ENCODE measurements around the gene PLK1.
A peak's percentile ranks its signal among the peaks of the same experiment; 100 is the strongest.

The PLK1 gene

DNA sequence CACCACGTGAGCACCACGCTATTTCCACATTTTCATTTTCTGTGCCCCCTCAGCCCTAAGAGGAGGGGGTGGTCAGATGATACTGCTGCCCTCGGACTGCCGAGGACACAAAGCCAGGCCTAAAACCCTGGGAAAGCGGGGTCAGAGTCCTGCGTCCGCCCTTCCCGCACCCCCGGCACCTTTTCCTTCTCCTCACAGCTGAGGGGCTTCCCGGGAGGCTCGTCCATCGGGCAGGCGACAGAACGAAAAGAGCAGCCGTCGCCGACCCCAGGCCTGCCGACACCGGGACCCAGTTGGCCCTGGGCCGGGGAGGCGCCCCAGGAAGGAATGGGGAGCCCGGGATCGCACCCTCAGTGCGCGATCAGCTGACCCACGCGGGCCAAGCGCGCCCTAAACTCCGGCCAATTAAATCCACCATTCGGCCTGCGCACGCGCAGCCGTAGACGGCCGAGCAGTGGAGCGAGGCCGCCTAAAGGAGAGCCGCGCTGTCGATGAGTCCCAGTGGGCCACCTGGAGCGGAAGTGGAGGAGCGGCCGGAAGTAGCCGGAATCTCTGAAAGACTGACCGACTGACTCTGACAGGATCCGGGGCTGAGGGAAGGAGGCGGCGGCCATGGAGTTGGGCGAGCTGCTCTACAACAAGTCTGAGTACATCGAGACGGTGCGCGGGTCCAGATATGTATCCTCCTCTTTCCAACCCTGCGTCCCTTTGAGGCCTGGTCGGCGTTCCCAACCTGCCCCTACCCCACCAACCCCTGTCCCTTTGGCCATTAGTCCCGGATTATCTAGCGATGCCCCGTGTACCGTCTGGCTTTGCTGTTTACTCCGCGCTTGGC is 37.5 kb upstream of the PLK1 start, which contains the start of the genes DCTN5 and PALB2:
DCTN5 (plus strand) TSS at position 536 of the 835 bp plus-strand sequence; CDS start at position 613, 77 bp downstream.
PALB2 (minus strand) TSS at position 380 of the 835 bp plus-strand sequence; CDS start at position 227, 153 bp downstream.
- peaks cover 48% of the 10 kb centered on the region for H3K79me2 ChIP-seq (ENCODE audit: low read length)
- H3F3A ChIP-seq (ENCODE audit: insufficient read depth, low read length), result no peaks in the 10 kb centered on the region; the same call in 1 of the 2 replicates
- H3K27me3 ChIP-seq (replicated peaks; ENCODE audit: insufficient read depth, low read length), result no peaks in the 10 kb centered on the region
- H4K20me1 ChIP-seq (ENCODE audit: insufficient read depth, low read length), result no peaks in the 10 kb centered on the region
- H3K4me1 ChIP-seq (ENCODE audit: low read length), result 0 out of 2 replicates have a peak, but pooled peaks cover 2% of the 10 kb centered on the region
- H3K4me2 ChIP-seq (ENCODE audit: low read depth, low read length), result peak within 1 kb of the TSS; percentile 74
- DNase-seq, result peak; percentile 97
- no peaks in the 10 kb centered on the region for H3K9me3 ChIP-seq (replicated peaks; ENCODE audit: insufficient read depth, low read length)
- peak within 1 kb of the TSS; percentile 90 for H3K4me3 ChIP-seq (ENCODE audit: low read length)
- peak within 1 kb of the TSS; percentile 80 for H3K9ac ChIP-seq (ENCODE audit: low read length)
- no peak for TF ChIP-seq EZH2 (optimal IDR thresholded peaks at IDR 0.05; ENCODE audit: low read depth, low read length)
- TF ChIP-seq CTCF (IDR thresholded peaks at IDR 0.05; ENCODE audit: low read length), result no peak
- TF ChIP-seq EZH2phosphoT487 (IDR thresholded peaks at IDR 0.05; ENCODE audit: low read length), result no peak
- H3K27ac ChIP-seq (ENCODE audit: low read length), result peak within 1 kb of the TSS; percentile 31; the same call in 1 of the 2 replicates
- H3K9me2 ChIP-seq (replicated peaks; ENCODE audit: insufficient read depth, low read length), result no peaks in the 10 kb centered on the region
- peak within 1 kb of the TSS; percentile 90 for H2AFZ ChIP-seq (ENCODE audit: low read length)
- H3K36me3 ChIP-seq (replicated peaks; ENCODE audit: insufficient read depth, low read length), result no peaks in the 10 kb centered on the region

DNA sequence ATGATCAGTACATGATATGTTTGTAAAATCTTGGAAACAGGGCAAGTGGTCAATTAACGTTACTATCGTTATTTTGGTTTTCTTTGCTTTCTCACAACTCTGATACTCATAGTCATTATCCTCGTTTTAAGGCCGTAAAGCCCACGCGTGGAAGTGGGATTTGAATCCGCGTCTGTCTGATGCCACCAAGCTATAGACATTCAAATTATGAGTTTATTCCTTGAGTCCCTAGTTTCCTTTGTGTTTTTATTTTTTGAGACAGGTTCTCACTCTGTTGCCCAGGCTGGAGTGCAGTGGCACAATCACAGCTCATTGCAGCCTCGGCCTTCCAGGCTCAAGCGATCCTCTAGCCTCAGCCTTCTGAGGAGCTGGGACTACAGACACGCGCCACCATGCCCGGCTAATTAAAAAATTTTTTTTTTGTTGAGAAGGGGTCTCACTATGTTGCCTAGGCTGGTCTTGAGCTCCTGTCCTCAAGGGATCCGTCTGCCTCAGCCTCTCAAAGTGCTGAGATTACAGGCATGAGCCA is 36.4 kb upstream of the PLK1 start:
- Histone ChIP-seq H4K20me1 (ENCODE audit: insufficient read depth, low read length) (no peaks in the 10 kb centered on the region), H3F3A (ENCODE audit: insufficient read depth, low read length) (no peaks in the 10 kb centered on the region; the same call in 1 of the 2 replicates), H3K27me3 (replicated peaks; ENCODE audit: insufficient read depth, low read length) (no peaks in the 10 kb centered on the region), H3K4me1 (ENCODE audit: low read length) (0 out of 2 replicates have a peak, but pooled peaks cover 2% of the 10 kb centered on the region), H2AFZ (ENCODE audit: low read length) (no peak overlapping the region), H3K36me3 (replicated peaks; ENCODE audit: insufficient read depth, low read length) (no peaks in the 10 kb centered on the region), H3K9me3 (replicated peaks; ENCODE audit: insufficient read depth, low read length) (no peaks in the 10 kb centered on the region), H3K4me2 (ENCODE audit: low read depth, low read length) (peak overlapping the region; percentile 64; the same call in 1 of the 2 replicates), H3K79me2 (ENCODE audit: low read length) (peaks cover 59% of the 10 kb centered on the region), H3K9me2 (replicated peaks; ENCODE audit: insufficient read depth, low read length) (no peaks in the 10 kb centered on the region), H3K27ac (ENCODE audit: low read length) (no peak overlapping the region), H3K4me3 (ENCODE audit: low read length) (peak overlapping the region; percentile 90), H3K9ac (ENCODE audit: low read length) (no peak overlapping the region; the same call in 1 of the 2 replicates)
- TF ChIP-seq EZH2phosphoT487 (IDR thresholded peaks at IDR 0.05; ENCODE audit: low read length), result no peak
- no peak for TF ChIP-seq EZH2 (optimal IDR thresholded peaks at IDR 0.05; ENCODE audit: low read depth, low read length)
- no peak for TF ChIP-seq CTCF (IDR thresholded peaks at IDR 0.05; ENCODE audit: low read length)
- DNase-seq, result no peak

GRCh38 chr16:23650674-23651416 is 27.8 kb upstream of the PLK1 start:
- DNase-seq, result no peak
- TF ChIP-seq EZH2phosphoT487 (IDR thresholded peaks at IDR 0.05; ENCODE audit: low read length) (no peak), CTCF (IDR thresholded peaks at IDR 0.05; ENCODE audit: low read length) (no peak), EZH2 (optimal IDR thresholded peaks at IDR 0.05; ENCODE audit: low read depth, low read length) (no peak)
- no peak overlapping the region for H3K27ac ChIP-seq (ENCODE audit: low read length)
- no peaks in the 10 kb centered on the region for H3F3A ChIP-seq (ENCODE audit: insufficient read depth, low read length)
- 0 out of 2 replicates have a peak, but pooled peaks cover 3% of the 10 kb centered on the region for H3K4me1 ChIP-seq (ENCODE audit: low read length)
- no peaks in the 10 kb centered on the region for H4K20me1 ChIP-seq (ENCODE audit: insufficient read depth, low read length)
- no peaks in the 10 kb centered on the region for H3K27me3 ChIP-seq (replicated peaks; ENCODE audit: insufficient read depth, low read length)
- no peak overlapping the region for H3K4me2 ChIP-seq (ENCODE audit: low read depth, low read length)
- no peaks in the 10 kb centered on the region for H3K9me2 ChIP-seq (replicated peaks; ENCODE audit: insufficient read depth, low read length)
- H3K79me2 ChIP-seq (ENCODE audit: low read length), result peaks cover 46% of the 10 kb centered on the region
- no peak overlapping the region for H3K9ac ChIP-seq (ENCODE audit: low read length)
- H2AFZ ChIP-seq (ENCODE audit: low read length), result no peak overlapping the region
- no peaks in the 10 kb centered on the region for H3K9me3 ChIP-seq (replicated peaks; ENCODE audit: insufficient read depth, low read length)
- no peaks in the 10 kb centered on the region; the same call in 1 of the 2 replicates for H3K36me3 ChIP-seq (replicated peaks; ENCODE audit: insufficient read depth, low read length)
- no peak overlapping the region for H3K4me3 ChIP-seq (ENCODE audit: low read length)
